GM23338 (cell line): Measurements from ENCODE around the gene PTPN13. TPM values are rescaled to one million over a fixed set of nuclear protein-coding genes. Genes with fewer than 3 reads are reported as not detected.
A peak's percentile ranks its signal among the peaks of the same experiment; 100 is the strongest.

Experiments
- ATAC-seq: fragments of 200-7000 bp; cut with Tn5 transposase; 3 replicates; pipeline ENCODE4 v1.9.1; 2020
- DNase-seq: peaks from one replicate; pipeline ENCODE4 v3.0.0-alpha.2; 2015; ENCODE audit warnings: low spot score
- H2AFZ ChIP-seq: fragments of 200-600 bp; sonication (generic); 2 replicates; pipeline ENCODE4 v1.8.0; 2016; ENCODE audit warnings: antibody characterized with exemption, mild to moderate bottlenecking, moderate library complexity
- H3F3A ChIP-seq: fragments of 200-600 bp; sonication (generic); replicated peaks from 2 replicates; pipeline ENCODE4 v1.8.0; 2017; ENCODE audit warnings: antibody characterized with exemption, mixed run types, low read depth
- H3K27ac ChIP-seq: fragments of 200-600 bp; sonication (generic); 2 replicates; pipeline ENCODE4 v1.6.1; 2016; ENCODE audit warnings: low read depth
- H3K27me3 ChIP-seq: fragments of 200-600 bp; sonication (generic); 2 replicates; pipeline ENCODE4 v1.8.0; 2016; ENCODE audit warnings: mild to moderate bottlenecking, mixed run types, moderate library complexity; ENCODE audit not compliant: insufficient read depth
- H3K36me3 ChIP-seq: fragments of 200-600 bp; sonication (generic); 2 replicates; pipeline ENCODE4 v1.8.0; 2016; ENCODE audit warnings: mild to moderate bottlenecking; ENCODE audit not compliant: insufficient read depth
- H3K4me1 ChIP-seq: fragments of 200-600 bp; sonication (generic); 2 replicates; pipeline ENCODE4 v1.8.0; 2016; ENCODE audit warnings: mild to moderate bottlenecking, moderate library complexity; ENCODE audit not compliant: insufficient read depth
- H3K4me2 ChIP-seq: fragments of 200-600 bp; sonication (generic); 2 replicates; pipeline ENCODE4 v1.7.1; 2017; ENCODE audit warnings: mixed run types
- H3K4me3 ChIP-seq: fragments of 200-600 bp; sonication (generic); 2 replicates; pipeline ENCODE4 v1.6.1; 2016; ENCODE audit warnings: mixed run types
- H3K79me2 ChIP-seq: fragments of 200-600 bp; sonication (generic); replicated peaks from 2 replicates; pipeline ENCODE4 v1.8.0; 2017; ENCODE audit warnings: mild to moderate bottlenecking; ENCODE audit not compliant: insufficient read depth
- H3K9me2 ChIP-seq: fragments of 200-600 bp; sonication (generic); 2 replicates; pipeline ENCODE4 v1.8.0; 2017; ENCODE audit not compliant: insufficient read depth
- H4K20me1 ChIP-seq: fragments of 200-600 bp; sonication (generic); replicated peaks from 2 replicates; pipeline ENCODE4 v1.8.0; 2017; ENCODE audit warnings: mild to moderate bottlenecking; ENCODE audit not compliant: insufficient read depth
- H3K27ac Mint-ChIP-seq: 2 replicates; pipeline ENCODE4 v1.8.0; 2020; ENCODE audit warnings: inconsistent platforms, mild to moderate bottlenecking, moderate library complexity, mixed read lengths
- H3K27me3 Mint-ChIP-seq: 3 replicates; pipeline ENCODE4 v1.8.0; 2022; ENCODE audit warnings: low read depth, mild to moderate bottlenecking, moderate library complexity, mixed read lengths, inconsistent platforms; ENCODE audit not compliant: insufficient read depth, poor library complexity
- H3K36me3 Mint-ChIP-seq: 3 replicates; pipeline ENCODE4 v1.8.0; 2021; ENCODE audit warnings: low read depth, mild to moderate bottlenecking, inconsistent platforms, moderate library complexity, mixed read lengths
- H3K4me1 Mint-ChIP-seq: 3 replicates; pipeline ENCODE4 v1.8.0; 2020; ENCODE audit warnings: mild to moderate bottlenecking, inconsistent platforms, mixed read lengths
- H3K4me3 Mint-ChIP-seq: 3 replicates; pipeline ENCODE4 v1.8.0; 2021; ENCODE audit warnings: moderate library complexity, mild to moderate bottlenecking, inconsistent platforms, mixed read lengths
- H3K9me3 Mint-ChIP-seq: 3 replicates; pipeline ENCODE4 v1.8.0; 2020; ENCODE audit warnings: moderate library complexity, mild to moderate bottlenecking, inconsistent platforms, mixed read lengths
- CREB1 ChIP-seq: fragments of 250-450 bp; sonication (Bioruptor Pico); IDR thresholded peaks from 2 replicates; pipeline ENCODE4 v1.5.0; 2020; ENCODE audit warnings: low read depth, mild to moderate bottlenecking, moderate library complexity
- CTCF ChIP-seq, 2 experiments: fragments of 200-600 bp in 1 of 2; sonication (generic) in 1 of 2; conservative IDR thresholded peaks; 2 replicates each; pipeline versions ENCODE4 v1.5.1 to v1.6.1; 2016 to 2017; ENCODE audit warnings: antibody characterized with exemption in 2 of 2, low read depth in 2 of 2, mild to moderate bottlenecking in 2 of 2, moderate library complexity in 1 of 2
- EZH2 ChIP-seq: fragments of 200-600 bp; sonication (generic); IDR thresholded peaks from one replicate; pipeline ENCODE4 v1.8.0; 2017; ENCODE audit warnings: antibody characterized with exemption, mild to moderate bottlenecking, low read depth; ENCODE audit not compliant: unreplicated experiment
- EZH2phosphoT487 ChIP-seq: fragments of 200-600 bp; sonication (generic); IDR thresholded peaks from one replicate; pipeline ENCODE4 v1.8.1; 2018; ENCODE audit warnings: antibody characterized with exemption; ENCODE audit not compliant: unreplicated experiment
- JUNB ChIP-seq: IDR thresholded peaks from one replicate; pipeline ENCODE4 v1.6.1; 2016; ENCODE audit warnings: antibody characterized with exemption; ENCODE audit not compliant: unreplicated experiment
- NANOG ChIP-seq: IDR thresholded peaks from 2 replicates; pipeline ENCODE4 v1.6.1; 2016; ENCODE audit warnings: antibody characterized with exemption, borderline replicate concordance
- POLR2AphosphoS5 ChIP-seq: IDR thresholded peaks from 2 replicates; pipeline ENCODE4 v1.6.1; 2016; ENCODE audit warnings: antibody characterized with exemption, low read depth
- REST ChIP-seq: IDR thresholded peaks from one replicate; pipeline ENCODE4 v1.6.1; 2018; ENCODE audit warnings: antibody characterized with exemption; ENCODE audit not compliant: unreplicated experiment
- STAT1 ChIP-seq: IDR thresholded peaks from one replicate; pipeline ENCODE4 v1.6.1; 2016; ENCODE audit warnings: antibody characterized with exemption; ENCODE audit not compliant: unreplicated experiment
- ZNF114 ChIP-seq: fragments of 250-450 bp; sonication (Bioruptor Pico); IDR thresholded peaks from 2 replicates; pipeline ENCODE4 v1.5.0; 2020; ENCODE audit warnings: mild to moderate bottlenecking, moderate library complexity
- ZNF331 ChIP-seq: fragments of 250-450 bp; sonication (Bioruptor Pico); IDR thresholded peaks from 2 replicates; pipeline ENCODE4 v1.5.0; 2020; ENCODE audit warnings: low read depth, mild to moderate bottlenecking, moderate library complexity
- polyA plus RNA-seq: library from polyadenylated mRNA; unstranded; fragments of >200 nt; fragmentation: Nextera tagmentation; extraction: Ambion mirVana; gene quantifications from 2 replicates; pipeline ENCODE4 v1.2.1, GENCODE V29; 2016
- total RNA-seq: library from RNA; depleted of rRNA; stranded (reverse); fragments of >200 nt; shearing (Covaris generic); gene quantifications from 2 replicates; pipeline ENCODE4 v1.2.3, GENCODE V29; 2014

The PTPN13 gene
- total and polyA plus RNA-seq, 2 experiments from 2014 or later: 12.6 to 49.9 TPM

- TF ChIP-seq REST (no peak), ZNF114 (no peak), EZH2phosphoT487 (no peak), JUNB (no peak), EZH2 (no peak), STAT1 (no peak)
These were observed 7.3 kb upstream of the PTPN13 start (continued) for GRCh38 chr4:86586626-86587380.

GRCh38 chr4:86587381-86588140 is 6.6 kb upstream of the PTPN13 start:
- no peaks in the 10 kb centered on the region for H3K79me2 ChIP-seq
- peaks cover 3% of the 10 kb centered on the region for H3K27me3 Mint-ChIP-seq
- no peaks in the 10 kb centered on the region for H3K27me3 ChIP-seq
- ATAC-seq (peak; percentile 53), DNase-seq (no peak)
- H3K4me2 ChIP-seq: no peak overlapping the region
- no peak overlapping the region for H2AFZ ChIP-seq
- H3K4me1 Mint-ChIP-seq: peaks cover 21% of the 10 kb centered on the region
- H3K27ac Mint-ChIP-seq: peak overlapping the region; percentile 1; the same call in 1 of the 2 replicates
- H3K36me3 Mint-ChIP-seq: no peaks in the 10 kb centered on the region
- no peaks in the 10 kb centered on the region for H3F3A ChIP-seq
- H3K9me2 ChIP-seq: no peaks in the 10 kb centered on the region
- H3K9me3 Mint-ChIP-seq: no peaks in the 10 kb centered on the region
- H4K20me1 ChIP-seq: no peaks in the 10 kb centered on the region
- H3K27ac ChIP-seq: peak overlapping the region; percentile 4; the same call in 1 of the 2 replicates
- H3K4me3 Mint-ChIP-seq: no peak overlapping the region
- H3K4me1 ChIP-seq: peaks cover 11% of the 10 kb centered on the region; the same call in 1 of the 2 replicates
- H3K4me3 ChIP-seq: no peak overlapping the region
- H3K36me3 ChIP-seq: no peaks in the 10 kb centered on the region
- no peak for TF ChIP-seq NANOG
- no peak for TF ChIP-seq CTCF (conservative IDR thresholded peaks at IDR 0.05; ENCODE audit: low read depth in 2 of 2)
- TF ChIP-seq CREB1 (CRISPR knock-in tag): no peak
- TF ChIP-seq REST: no peak
- TF ChIP-seq POLR2AphosphoS5: no peak
- no peak for TF ChIP-seq EZH2phosphoT487
- TF ChIP-seq JUNB: no peak
- no peak for TF ChIP-seq ZNF331 (CRISPR knock-in tag)
- TF ChIP-seq EZH2: no peak
- no peak for TF ChIP-seq ZNF114
